Right cardiac atrium (tissue), 5 donors: Measurements from ENCODE around the gene UBD. TPM values are rescaled to one million over a fixed set of nuclear protein-coding genes. Genes with fewer than 3 reads are reported as not detected.

Experiments used
- ATAC-seq, 2 donors: fragments of 200-7000 bp; cut with Tn5 transposase; one replicate each; pipeline versions ENCODE4 v1.8.0 to v1.9.1; 2020; ENCODE audit warnings: moderate library complexity in 2 of 2, mild to moderate bottlenecking in 1 of 2
- DNase-seq, 3 donors: peaks; one replicate each; pipeline ENCODE4 v3.0.0-alpha.2; 2020
- H3K27ac ChIP-seq: one replicate; pipeline ENCODE4 v1.5.1; 2013; ENCODE audit warnings: mild to moderate bottlenecking, low read length, control low read depth, moderate library complexity
- H3K27me3 ChIP-seq: one replicate; pipeline ENCODE4 v1.6.1; 2013; ENCODE audit not compliant: control insufficient read depth, insufficient read depth
- H3K4me1 ChIP-seq: one replicate; pipeline ENCODE4 v1.6.1; 2013; ENCODE audit warnings: low read length; ENCODE audit not compliant: control insufficient read depth, insufficient read depth
- H3K4me3 ChIP-seq: one replicate; pipeline ENCODE4 v1.5.1; 2013; ENCODE audit warnings: low read length, control low read depth
- H3K9me3 ChIP-seq: one replicate; pipeline ENCODE4 v1.6.1; 2013; ENCODE audit warnings: low read length; ENCODE audit not compliant: control insufficient read depth
- WGBS: extraction: QIAGEN DNeasy Blood & Tissue Kit; methylation state at CpG from one replicate; pipeline ENCODE4 v1.1.7; 2013; 5-methylcytosine and 5-hydroxymethylcytosine counted together
- intact Hi-C, 4 donors: fragments of 100-400 bp; cut with DNase I; formaldehyde crosslinking; loops; one replicate each; pipeline versions ENCODE4 v1.11.0 to v1.14.0; 2022 to 2023
- polyA plus RNA-seq: library from polyadenylated mRNA; stranded (reverse); fragments of 200-250 nt; gene quantifications from one replicate; pipeline ENCODE4 v1.2.3, GENCODE V29; 2013
- total RNA-seq, 4 donors: library from RNA; stranded (reverse); fragmentation: NEBNext Ultra II Directional; extraction: Animal tissue kit (Norgen Biotek cat#: 25700); gene quantifications; one replicate each; pipeline ENCODE4 v1.2.1, GENCODE V29; 2021
- donor health status: healthy with polysubstance abuse.
- donor health status: DM: no; HTN: yes; CAD: no.
- donor health status: DM: no; HTN: no; CAD: no.
- donor health status: DM: no; HTN: yes; CAD: no; lungs with severe emphysema.
- donor health status: DM: yes; HTN: yes; CAD: no.

The UBD gene
- total and polyA plus RNA-seq, 5 donors = 0.14 TPM; not detected in 4

DNA sequence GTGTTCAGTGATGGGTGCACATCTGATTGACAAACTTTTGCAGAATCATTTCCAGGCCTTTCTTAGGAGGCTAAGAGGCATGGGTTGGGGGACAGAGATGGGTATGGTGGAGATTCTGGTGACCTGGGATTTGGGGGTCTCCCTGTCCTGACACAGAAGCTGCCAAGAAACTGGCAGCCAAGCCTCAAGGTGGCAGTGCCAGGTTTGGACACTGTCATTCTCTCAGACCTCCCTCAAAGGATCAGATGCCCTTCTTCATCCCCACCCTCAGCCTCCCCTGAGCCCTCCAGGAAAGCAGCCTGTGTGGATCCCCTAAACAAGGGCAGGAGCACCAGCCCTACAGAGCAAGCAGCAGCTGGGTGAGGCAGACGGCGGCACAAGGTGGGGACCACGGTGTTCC, 53.7 kb downstream of the UBD start:
- no peaks in the 10 kb centered on the region for H3K9me3 ChIP-seq
- intact Hi-C loops = no loop called here
- ATAC-seq = no peak
- no peaks in the 10 kb centered on the region for H3K4me1 ChIP-seq
- DNase-seq = no peak
- 88% methylated on average over 3 of the region's 3 CpGs for WGBS
- H3K27me3 ChIP-seq = no peaks in the 10 kb centered on the region
- no peak overlapping the region for H3K4me3 ChIP-seq
- no peak overlapping the region for H3K27ac ChIP-seq

Other genes starting within 250 kb of the UBD start
- gene OR5V1, start 190.9 kb downstream of the UBD start, total RNA-seq = not detected
- gene OR5V1, start 190.9 kb downstream of the UBD start, polyA plus RNA-seq = not detected
- not detected for gene OR12D3, start 184.4 kb downstream of the UBD start, total RNA-seq
- not detected for gene OR12D3, start 184.4 kb downstream of the UBD start, polyA plus RNA-seq
- not detected for gene OR12D2, start 164.1 kb downstream of the UBD start, total RNA-seq
- gene OR12D2, start 164.1 kb downstream of the UBD start, polyA plus RNA-seq = not detected
- not detected for gene OR12D1, start 144.8 kb downstream of the UBD start, total RNA-seq
- not detected for gene OR12D1, start 144.8 kb downstream of the UBD start, polyA plus RNA-seq
- gene OR10C1, start 120.4 kb downstream of the UBD start, total RNA-seq = not detected
- not detected for gene OR10C1, start 120.4 kb downstream of the UBD start, polyA plus RNA-seq
- not detected for gene OR11A1, start 102.7 kb downstream of the UBD start, total RNA-seq
- not detected for gene OR11A1, start 102.7 kb downstream of the UBD start, polyA plus RNA-seq
- not detected for gene OR2H1, start 102.6 kb downstream of the UBD start, total RNA-seq
- not detected for gene OR2H1, start 102.6 kb downstream of the UBD start, polyA plus RNA-seq
- gene MAS1L, start 71.8 kb downstream of the UBD start, total RNA-seq = not detected
- gene MAS1L, start 71.8 kb downstream of the UBD start, polyA plus RNA-seq = not detected
- gene OR2H2, start 25.4 kb upstream of the UBD start, total RNA-seq = not detected
- not detected for gene OR2H2, start 25.4 kb upstream of the UBD start, polyA plus RNA-seq
- gene GABBR1, start 73.5 kb upstream of the UBD start, total RNA-seq = 10 to 100 TPM; 34.8 to 40.0 (median 36.6) TPM
- gene GABBR1, start 73.5 kb upstream of the UBD start, polyA plus RNA-seq = 37.5 TPM
- gene MOG, start 97.4 kb upstream of the UBD start, total RNA-seq = 1 to 10 TPM; 1.5 to 2.6 (median 2.2) TPM
- gene MOG, start 97.4 kb upstream of the UBD start, polyA plus RNA-seq = 4.8 TPM
- 1 to 10 TPM in 1 of 4 donors, under 1 TPM in 3; 0.32 to 1.8 (median 0.44) TPM for gene ZFP57, start 121.4 kb upstream of the UBD start, total RNA-seq
- 0.77 TPM for gene ZFP57, start 121.4 kb upstream of the UBD start, polyA plus RNA-seq
- gene HLA-F, start 163.7 kb upstream of the UBD start, total RNA-seq = 10 to 100 TPM; 26.8 to 50.5 (median 46.6) TPM
- gene HLA-F, start 163.7 kb upstream of the UBD start, polyA plus RNA-seq = 46.7 TPM